HG02973 (cell line): Measurements from ENCODE around the gene PELI2.

Source experiments
- ATAC-seq: cut with Tn5 transposase; IDR thresholded peaks from one replicate; pipeline ENCODE4 v1.9.1; 2021; ENCODE audit warnings: moderate library complexity; ENCODE audit not compliant: unreplicated experiment

The PELI2 gene

DNA sequence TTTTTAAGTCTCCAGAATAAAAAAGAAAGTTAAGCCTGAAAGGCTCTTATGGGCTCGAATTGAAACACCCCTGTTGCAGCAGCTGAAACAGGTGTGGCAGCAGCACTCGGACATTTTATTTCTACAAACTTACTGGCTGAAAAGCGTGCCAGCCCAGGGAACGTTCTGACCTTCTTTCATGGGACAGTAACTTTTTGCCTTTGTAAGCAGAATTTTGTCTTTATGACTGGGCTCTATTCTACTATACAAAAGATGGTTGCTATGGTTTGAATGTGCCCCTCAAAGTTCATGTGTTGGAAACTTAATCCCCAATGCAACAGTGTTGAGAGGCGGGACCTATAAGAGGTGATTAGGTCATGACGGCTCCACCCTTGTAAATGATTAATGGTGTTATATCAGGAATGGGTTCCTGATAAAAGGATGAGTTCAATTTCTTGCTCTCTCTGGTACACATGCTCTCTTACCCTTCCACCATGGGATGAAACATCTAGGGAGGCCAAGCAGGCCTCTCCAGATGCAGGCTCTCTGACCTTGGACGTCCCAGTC, 52.7 kb downstream of the PELI2 start:
- no peak for ATAC-seq

DNA sequence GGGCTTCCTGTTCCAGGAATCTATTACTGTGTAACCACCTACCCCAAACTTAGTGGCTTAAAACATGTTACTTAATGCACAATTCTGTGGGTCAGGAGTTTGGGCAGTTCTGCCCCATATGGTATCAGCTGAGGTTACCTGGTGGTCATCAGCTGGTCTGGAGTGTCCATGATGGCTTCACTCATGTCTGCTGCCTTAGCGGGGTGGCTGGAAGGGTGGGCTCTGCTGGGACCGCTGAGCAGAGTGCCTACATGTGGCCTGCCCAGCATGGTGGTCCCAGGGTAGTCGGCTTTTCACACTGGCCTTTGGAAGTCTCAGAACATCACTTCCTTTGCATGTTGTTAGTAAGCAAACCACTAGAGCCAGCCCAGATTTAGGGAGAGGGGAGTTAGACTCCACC, 53.9 kb downstream of the PELI2 start:
- no peak for ATAC-seq

DNA sequence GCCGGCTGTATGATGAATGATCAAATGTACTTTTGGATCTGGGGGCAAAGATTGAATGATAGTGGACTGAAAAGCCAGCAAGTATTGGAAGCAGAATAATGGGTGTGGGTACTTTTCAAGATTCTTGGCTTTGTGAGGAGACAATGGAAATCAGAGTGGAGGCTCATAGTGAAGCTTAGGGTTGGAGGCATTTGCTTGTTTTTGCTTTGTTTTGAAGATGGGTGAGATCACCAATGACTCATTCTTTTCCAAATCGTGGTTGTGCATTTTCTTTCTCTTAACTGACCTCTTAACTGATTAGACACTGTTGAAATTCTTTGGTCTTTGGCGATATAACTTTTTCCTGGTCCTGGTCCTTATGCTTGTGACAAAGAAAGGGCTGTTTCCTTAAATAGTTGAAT, 54.4 kb downstream of the PELI2 start:
- no peak for ATAC-seq

- no peak for ATAC-seq
Measured at GRCh38 chr14:56173365-56173922, 55.2 kb downstream of the PELI2 start.

GRCh38 chr14:56175773-56176172, 57.6 kb downstream of the PELI2 start:
- ATAC-seq: no peak

GRCh38 chr14:56176530-56176929, 58.3 kb downstream of the PELI2 start:
- ATAC-seq: no peak

DNA sequence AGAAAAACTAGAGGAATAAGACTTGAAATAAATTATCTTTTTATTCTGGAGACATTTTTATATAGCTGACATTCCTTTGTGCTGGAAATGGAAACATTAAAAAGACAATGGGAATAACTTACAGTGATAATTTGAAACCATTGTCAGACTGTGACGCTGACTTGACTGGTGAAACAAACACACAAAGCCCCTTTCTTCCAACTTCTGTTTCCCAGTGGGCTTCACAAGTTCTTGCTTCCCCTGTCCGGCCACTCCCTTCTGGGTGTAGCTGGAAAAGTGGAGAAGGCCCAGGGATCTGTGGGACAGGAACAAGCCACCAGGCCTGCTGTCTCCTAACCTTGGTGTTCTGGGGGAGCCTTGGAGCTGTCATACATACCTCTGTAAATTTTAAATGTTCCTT, 58.8 kb downstream of the PELI2 start:
- ATAC-seq: no peak

GRCh38 chr14:56180754-56181542, 62.7 kb downstream of the PELI2 start:
- ATAC-seq: no peak

GRCh38 chr14:56181681-56182085, 63.5 kb downstream of the PELI2 start:
- no peak for ATAC-seq

- no peak for ATAC-seq
Measured at GRCh38 chr14:56182410-56182809, 64.2 kb downstream of the PELI2 start.

GRCh38 chr14:56183631-56184157, 65.5 kb downstream of the PELI2 start:
- no peak for ATAC-seq

GRCh38 chr14:56185992-56186391, 67.8 kb downstream of the PELI2 start:
- ATAC-seq: no peak

DNA sequence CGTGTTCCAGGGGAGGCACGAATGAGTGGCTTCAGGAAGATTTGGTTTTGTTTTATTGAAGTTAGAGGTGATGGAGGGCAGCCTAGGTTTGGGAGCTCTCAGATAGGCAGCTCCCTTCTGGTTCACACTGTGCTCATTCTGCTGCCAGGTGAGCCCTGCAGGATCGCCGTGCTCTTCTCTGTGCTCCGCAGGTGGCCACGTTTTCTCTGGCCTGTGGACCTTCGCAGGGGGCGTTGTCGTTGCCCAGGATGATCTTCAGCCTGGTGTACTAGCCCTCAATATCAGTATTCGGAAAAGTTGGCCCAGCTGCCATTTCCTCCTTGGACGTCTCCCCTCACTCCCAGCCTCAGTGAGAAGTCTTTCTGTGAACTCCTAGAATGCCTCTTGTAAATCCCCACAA, 69.5 kb downstream of the PELI2 start:
- ATAC-seq: no peak

- no peak for ATAC-seq
Measured at GRCh38 chr14:56189307-56189706, 71.1 kb downstream of the PELI2 start.

GRCh38 chr14:56193347-56193746, 75.1 kb downstream of the PELI2 start:
- no peak for ATAC-seq

DNA sequence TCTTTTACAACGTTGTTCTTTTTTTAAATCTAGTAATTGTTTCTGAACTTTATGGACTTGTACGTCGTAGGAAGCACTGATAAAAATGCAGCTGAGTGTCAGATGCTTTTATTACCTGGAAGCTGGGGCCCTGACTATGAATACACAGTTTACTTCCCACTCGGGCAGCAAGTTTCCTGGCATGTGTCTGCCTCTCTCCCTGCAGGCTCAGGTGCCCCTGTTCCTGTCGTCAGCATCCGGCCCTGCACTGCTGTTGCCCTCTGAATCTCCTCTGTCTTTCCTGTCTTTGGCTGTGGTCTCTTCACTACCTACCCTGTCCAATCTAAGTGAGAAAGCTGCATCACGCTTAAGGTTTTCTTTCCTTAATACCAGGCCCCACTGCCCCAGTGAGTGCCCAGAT, 75.8 kb downstream of the PELI2 start:
- ATAC-seq: no peak

DNA sequence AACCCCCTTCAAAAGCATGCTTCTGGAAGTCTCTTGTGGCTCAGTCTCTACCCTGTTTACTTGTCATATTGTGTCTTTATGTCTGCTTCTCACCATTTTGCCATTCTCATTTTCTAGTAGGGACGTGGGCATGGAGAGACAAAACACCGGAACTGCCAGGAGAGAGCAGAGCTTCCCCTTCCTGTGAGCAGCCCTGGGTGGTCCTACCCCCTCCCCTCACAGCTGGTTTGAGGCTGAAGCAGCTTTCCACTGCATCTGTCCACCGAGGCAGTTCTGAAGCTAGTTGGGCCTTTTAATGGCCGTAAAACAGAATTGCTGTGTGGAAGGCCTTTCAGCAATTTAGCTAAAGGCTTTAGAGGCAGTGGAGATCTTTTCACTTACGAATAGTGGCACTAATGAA, 77.0 kb downstream of the PELI2 start:
- no peak for ATAC-seq

- peak; percentile 60 for ATAC-seq
Measured at GRCh38 chr14:56195704-56196103, 77.5 kb downstream of the PELI2 start.

DNA sequence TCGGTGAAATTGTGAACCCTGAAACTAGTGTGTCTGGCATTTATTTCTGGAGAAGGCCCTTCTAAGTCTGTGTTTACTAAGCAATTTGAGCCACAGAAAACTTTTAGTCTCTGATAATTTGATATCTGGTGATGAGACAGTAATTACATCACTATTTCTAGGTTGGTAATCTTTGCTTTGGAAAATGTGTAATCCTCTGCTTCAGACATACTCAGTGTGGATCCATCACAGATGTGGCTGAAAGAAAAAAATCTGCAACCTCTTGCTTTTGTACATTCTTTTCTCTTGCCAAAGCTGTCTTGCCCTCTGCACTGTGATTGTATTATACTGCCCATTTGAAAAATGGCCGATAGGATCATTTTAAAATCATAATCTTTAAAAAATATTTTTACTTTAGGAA, 78.1 kb downstream of the PELI2 start:
- ATAC-seq: no peak

GRCh38 chr14:56197150-56197549, 78.9 kb downstream of the PELI2 start:
- ATAC-seq: no peak

- ATAC-seq: no peak
Measured at GRCh38 chr14:56198438-56198837, 80.2 kb downstream of the PELI2 start.
